Astrocyte of the cerebellum (primary cell): Measurements from ENCODE around the gene BRSK2.

Experiments used
- DNase-seq: peaks from one replicate; pipeline ENCODE4 v3.0.0-alpha.2; 2011; ENCODE audit warnings: low read depth
- H3K4me3 ChIP-seq: 2 replicates; pipeline ENCODE4 v1.5.1; 2011; ENCODE audit warnings: mild to moderate bottlenecking, low read depth, low read length, moderate library complexity
- CTCF ChIP-seq: IDR thresholded peaks from 2 replicates; pipeline ENCODE4 v1.5.1; 2012; ENCODE audit warnings: low read length, low read depth, moderate library complexity, mild to moderate bottlenecking; ENCODE audit errors: missing control alignments
- in situ Hi-C: cut with HindIII; loops from 2 replicates; pipeline ENCODE4 v1.10.0; 2017; ENCODE audit warnings: low sequenced_read_pairs

The BRSK2 gene

GRCh38 chr11:1498262-1498661 is 108.5 kb downstream of the BRSK2 start:
- in situ Hi-C loops = no loop called here
- TF ChIP-seq CTCF = no peak
- DNase-seq = no peak
- no peak overlapping the region for H3K4me3 ChIP-seq

GRCh38 chr11:1499261-1499890 is 109.6 kb downstream of the BRSK2 start:
- no peak for TF ChIP-seq CTCF
- no peak for DNase-seq
- in situ Hi-C loops = no loop called here
- no peak overlapping the region for H3K4me3 ChIP-seq

DNA sequence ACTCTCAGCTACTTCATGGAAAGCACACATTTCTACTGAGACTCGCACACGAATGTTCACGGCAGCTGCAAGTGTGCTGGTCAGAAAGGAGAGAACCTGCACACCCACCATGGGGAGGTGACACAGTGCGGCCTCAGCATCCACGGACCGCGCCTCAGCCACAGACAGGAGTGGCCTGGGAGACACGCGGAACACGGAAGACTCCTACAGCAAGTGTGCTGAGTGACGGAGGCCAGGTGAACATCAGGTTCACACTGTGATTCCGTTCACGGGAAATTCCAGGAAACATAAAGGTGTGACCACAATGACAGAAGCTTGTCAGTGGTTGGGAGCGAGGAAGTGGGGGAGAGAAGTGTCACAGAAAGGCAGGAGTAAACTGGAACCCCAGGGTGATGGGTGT is 110.2 kb downstream of the BRSK2 start:
- DNase-seq = no peak
- no peak for TF ChIP-seq CTCF
- in situ Hi-C loops = no loop called here
- H3K4me3 ChIP-seq = no peak overlapping the region

- no peak overlapping the region for H3K4me3 ChIP-seq
- in situ Hi-C loops = no loop called here
- TF ChIP-seq CTCF = no peak
- no peak for DNase-seq
Measured at GRCh38 chr11:1500466-1501420, 111.0 kb downstream of the BRSK2 start.

- in situ Hi-C loops = no loop called here
- no peak for TF ChIP-seq CTCF
- no peak overlapping the region for H3K4me3 ChIP-seq
- no peak for DNase-seq
Measured at GRCh38 chr11:1501421-1502167, 111.9 kb downstream of the BRSK2 start.

- no peak for DNase-seq
- in situ Hi-C loops = no loop called here
- H3K4me3 ChIP-seq = no peak overlapping the region
- no peak for TF ChIP-seq CTCF
Measured at GRCh38 chr11:1502168-1502953, 112.6 kb downstream of the BRSK2 start.
